ENCODE measurements around the gene PPP3CA. TPM values are rescaled to one million over a fixed set of nuclear protein-coding genes. Genes with fewer than 3 reads are reported as not detected.

PPP3CA gene
- total and polyA plus RNA-seq, 2 of the 8 experiments (the other 6 are each of a cell fraction or from before 2014, with no cell fraction given) = 7.9 to 35.0 TPM

GRCh38 chr4:101188906-101189305, 158.4 kb downstream of the PPP3CA start:
- no peaks in the 10 kb centered on the region; a peak in 1 of 8 replicates for H3K36me3 ChIP-seq (ENCODE audit: control insufficient read depth in 2 of 4, insufficient read depth in 4 of 4, low read length in 3 of 4)
- H3K23ac ChIP-seq (ENCODE audit: insufficient read length) = no peak overlapping the region
- H2BK5ac ChIP-seq (ENCODE audit: low read depth, low read length) = no peak overlapping the region
- no peak overlapping the region for H3K18ac ChIP-seq (ENCODE audit: extremely low read depth, low read length)
- no peaks in the 10 kb centered on the region for H3K23me2 ChIP-seq (ENCODE audit: low read depth, low read length)
- FAIRE-seq (no peak), DNase-seq (ENCODE audit: low read depth in 1 of 2, low spot score in 2 of 2) (no peak)
- no peak overlapping the region for H2AFZ ChIP-seq (ENCODE audit: low read length)
- no peak overlapping the region for H3K14ac ChIP-seq (ENCODE audit: insufficient read length)
- H3K4ac ChIP-seq (replicated peaks; ENCODE audit: insufficient read length, low read depth, low read length) = no peak overlapping the region
- no peaks in the 10 kb centered on the region for H4K20me1 ChIP-seq (replicated peaks in 1 of 2; ENCODE audit: control insufficient read depth in 1 of 2, insufficient read depth in 2 of 2, low read length in 2 of 2)
- 92% methylated on average over 4 of the region's 4 CpGs; no CpG with 5 or more reads in 1 of the 2 experiments for WGBS, 2 experiments (ENCODE audit: extremely low coverage in 1 of 2, insufficient coverage in 1 of 2, insufficient read length in 1 of 2, insufficient replicate concordance in 2 of 2, low coverage in 1 of 2, low lambda C conversion rate in 2 of 2, missing lambda C conversion rate in 1 of 2)
- CTCF ChIA-PET (ENCODE audit: partially characterized antibody) = interaction anchor here (0.7 kb wide), 1 partner anchor 92 kb away, joined by 3 read pairs; no protein-coding TSS in a partner anchor
- no peaks in the 10 kb centered on the region for H3K27me3 ChIP-seq (replicated peaks in 1 of 4; ENCODE audit: control insufficient read depth in 3 of 4, extremely low read depth in 1 of 4, insufficient read depth in 3 of 4, low read length in 3 of 4)
- no peak overlapping the region for H4K91ac ChIP-seq (replicated peaks; ENCODE audit: insufficient read length, low read length)
- peaks cover 3 to 15% (median 11%) of the 10 kb centered on the region in 4 experiments; a peak in 5 of 7 replicates for H3K4me1 ChIP-seq (replicated peaks in 1 of 4; ENCODE audit: control insufficient read depth in 3 of 4, insufficient read depth in 4 of 4, low read length in 3 of 4)
- H3K9me3 ChIP-seq (ENCODE audit: insufficient read depth in 2 of 2, low read depth in 1 of 2, low read length in 1 of 2) = no peaks in the 10 kb centered on the region
- no peak overlapping the region for H2BK120ac ChIP-seq (replicated peaks; ENCODE audit: low read depth, low read length)
- H4K5ac ChIP-seq (ENCODE audit: insufficient read length, low read depth, low read length) = no peak overlapping the region
- no peaks in the 10 kb centered on the region for H3K79me1 ChIP-seq (ENCODE audit: low read depth, low read length)
- H3K79me2 ChIP-seq (ENCODE audit: control insufficient read depth in 1 of 2, insufficient read depth in 2 of 2, low read length in 2 of 2) = peaks cover 0 to 19% of the 10 kb centered on the region in 2 experiments; a peak in 2 of 4 replicates
- H3K4me2 ChIP-seq (ENCODE audit: insufficient read depth in 1 of 2, low read depth in 2 of 2, low read length in 2 of 2) = no peak overlapping the region
- TF ChIP-seq MAX (IDR thresholded peaks at IDR 0.05) = no peak
- no peak overlapping the region for H3K27ac ChIP-seq (ENCODE audit: low read depth, low read length)
- H2BK12ac ChIP-seq (ENCODE audit: low read depth, low read length) = no peak overlapping the region
- H3K9ac ChIP-seq (replicated peaks in 1 of 4; ENCODE audit: extremely low read depth in 1 of 4, low read depth in 3 of 4, low read length in 3 of 4) = no peak overlapping the region
- no peak overlapping the region for H2BK20ac ChIP-seq (ENCODE audit: low read length)
- H2AK5ac ChIP-seq (ENCODE audit: low read depth, low read length) = no peak overlapping the region
- H3K56ac ChIP-seq (replicated peaks; ENCODE audit: insufficient read length, low read depth, low read length) = no peak overlapping the region
- H4K8ac ChIP-seq (ENCODE audit: extremely low read depth, insufficient read depth, low read length) = no peak overlapping the region
- no peak overlapping the region for H3K4me3 ChIP-seq (ENCODE audit: extremely low read depth in 1 of 4, insufficient read depth in 2 of 4, low read depth in 3 of 4, low read length in 4 of 4)
- POLR2A ChIA-PET (ENCODE audit: partially characterized antibody) = no interaction called here
- no peak overlapping the region for H2BK15ac ChIP-seq (ENCODE audit: low read length)

Measured in H1 (cell line).